DMS153 (cell line): Measurements from ENCODE around the gene ZNF57.
"Not testable (repeated sequence)": the region's sequence is repeated elsewhere in the genome, so short reads cannot be mapped to it uniquely, and the experiment has no call there.

Experiments
- DNase-seq: peaks from one replicate; lab custom pipeline; 2025; lab: John Stamatoyannopoulos, UW

Gene ZNF57

GRCh38 chr19:2952953-2953481 lies 52.3 kb downstream of the ZNF57 start:
- peak; percentile 30 for DNase-seq

DNA sequence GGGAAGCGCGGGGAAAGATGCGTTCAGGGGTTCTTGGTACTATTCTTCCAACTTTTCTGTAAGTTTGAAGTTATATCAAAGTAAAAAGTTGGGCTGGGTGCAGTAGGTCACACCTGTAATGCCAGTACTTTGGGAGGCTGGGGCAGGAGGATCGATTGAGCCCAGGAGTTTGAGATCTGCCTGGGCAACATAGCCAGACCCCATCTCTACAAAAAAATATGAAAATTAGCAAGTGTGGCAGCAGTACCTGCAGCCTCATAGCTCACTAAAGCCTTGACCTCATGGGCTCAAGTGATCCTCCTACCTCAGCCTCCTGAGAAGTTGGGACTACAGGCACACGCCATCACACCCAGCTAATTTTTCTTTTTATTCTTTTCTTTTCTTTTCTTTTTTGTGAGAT lies 56.4 kb downstream of the ZNF57 start:
- DNase-seq, result no peak

- DNase-seq, result no peak
Measured at GRCh38 chr19:2960120-2960519, 59.4 kb downstream of the ZNF57 start.

DNA sequence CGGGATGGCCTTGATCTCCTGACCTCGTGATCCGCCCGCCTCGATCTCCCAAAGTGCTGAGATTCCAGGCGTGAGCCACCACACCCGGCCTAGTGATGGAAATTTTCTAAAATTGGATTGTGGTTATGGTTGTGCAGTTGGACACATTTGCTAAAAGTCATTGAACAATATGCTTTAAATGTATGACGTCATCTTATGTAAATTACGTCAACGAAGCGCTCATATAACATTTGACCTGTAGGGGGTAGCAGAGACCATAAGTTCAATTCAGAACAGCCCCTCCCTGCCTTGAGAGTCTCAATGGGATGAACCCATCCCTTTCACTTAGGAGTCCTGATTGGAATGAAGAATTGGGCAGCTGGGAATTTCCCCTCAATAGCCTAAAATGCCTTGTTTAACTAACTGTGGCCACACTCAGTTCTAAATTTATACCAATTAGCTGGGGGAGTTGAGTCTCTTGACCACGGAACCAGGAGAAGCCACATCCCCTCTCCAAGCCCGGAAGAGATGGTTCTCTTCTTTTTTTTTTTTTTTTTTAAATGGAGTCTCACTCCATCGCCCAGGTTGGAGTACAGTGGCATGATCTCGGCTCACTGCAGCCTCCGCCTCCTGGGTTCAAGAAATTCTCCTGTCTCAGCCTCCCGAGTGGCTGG lies 61.4 kb downstream of the ZNF57 start:
- peak; percentile 48 for DNase-seq

DNA sequence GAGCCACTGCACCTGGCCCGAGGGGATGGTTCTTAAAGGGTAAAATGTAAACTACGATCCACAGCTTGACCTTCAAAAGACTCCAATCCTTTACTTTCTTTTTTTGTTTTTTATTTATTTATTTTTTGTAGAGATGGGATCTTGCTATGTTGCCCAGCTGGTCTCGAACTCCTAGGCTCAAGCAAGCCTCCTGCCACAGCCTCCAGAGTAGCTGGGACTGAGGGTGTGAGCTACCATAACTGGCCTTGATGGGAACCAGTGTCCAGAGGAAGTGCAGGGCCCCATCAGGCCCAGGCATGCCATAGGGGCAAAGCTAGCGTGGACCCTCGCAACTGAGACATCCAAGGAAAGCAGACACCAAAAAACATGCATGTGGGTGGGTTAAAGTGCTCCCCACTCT lies 62.4 kb downstream of the ZNF57 start:
- no peak for DNase-seq

DNA sequence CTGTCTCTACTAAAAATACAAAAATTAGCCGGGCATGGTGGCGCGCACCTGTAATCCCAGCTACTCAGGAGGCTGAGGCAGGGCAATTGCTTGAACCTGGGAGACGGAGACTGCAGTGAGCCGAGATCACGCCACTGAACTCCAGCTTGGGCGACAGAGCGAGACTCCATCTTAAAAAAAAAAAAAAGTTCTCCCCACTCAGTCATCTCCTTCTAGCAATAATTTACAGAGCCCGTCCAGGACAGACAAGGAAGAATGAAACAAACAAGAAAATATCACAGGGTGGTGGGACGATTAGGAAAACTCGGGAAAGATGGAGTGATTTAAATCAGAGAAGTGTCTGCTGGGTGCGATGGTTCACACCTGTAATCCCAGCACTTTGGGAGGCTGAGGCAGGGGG lies 62.9 kb downstream of the ZNF57 start:
- not testable (repeated sequence) for DNase-seq

DNA sequence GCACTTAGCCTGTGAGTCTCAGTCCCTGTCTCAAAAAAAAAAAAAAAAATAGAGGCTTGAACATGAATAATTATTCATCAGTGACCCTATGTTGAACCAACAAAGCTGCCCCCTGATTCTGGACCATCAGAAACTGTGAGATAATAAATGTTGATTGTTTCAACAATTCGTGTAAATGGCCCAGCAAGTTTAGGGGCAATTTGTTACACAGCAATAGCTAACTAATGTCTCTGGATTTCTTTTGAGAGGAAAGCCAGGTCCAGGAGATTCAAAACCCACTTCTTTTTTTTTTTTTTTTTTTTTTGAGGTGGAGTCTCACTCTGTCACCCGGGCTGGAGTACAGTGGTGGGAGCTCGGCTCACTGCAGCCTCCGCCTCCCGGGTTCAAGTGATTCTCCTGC lies 64.1 kb downstream of the ZNF57 start:
- no peak for DNase-seq

DNA sequence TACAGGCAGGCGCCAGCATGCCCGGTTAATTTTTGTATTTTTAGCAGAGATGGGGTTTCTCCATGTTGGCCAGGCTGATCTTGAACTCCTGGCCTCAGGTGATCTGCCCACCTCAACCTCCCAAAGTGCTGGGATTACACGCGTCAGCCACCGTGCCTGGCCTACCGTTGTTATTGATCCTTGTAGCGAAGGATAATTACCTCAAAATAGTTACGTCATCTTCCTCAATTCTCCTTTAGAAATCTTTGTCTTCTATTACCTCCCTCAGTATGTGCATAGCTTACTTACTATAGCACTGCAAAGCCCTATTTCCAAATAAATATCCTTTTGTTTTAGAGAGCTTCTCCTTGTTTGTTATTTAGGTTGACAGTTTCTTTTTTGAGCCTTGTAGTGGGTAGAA lies 67.2 kb downstream of the ZNF57 start:
- no peak for DNase-seq
